ENCODE data around the gene CNST. TPM values are rescaled to one million over a fixed set of nuclear protein-coding genes. Genes with fewer than 3 reads are reported as not detected.

Gene CNST
- total and polyA plus RNA-seq, 2 of the 13 experiments (the other 11 are each of a cell fraction or from before 2014, with no cell fraction given), result 6.3 to 12.4 TPM

DNA sequence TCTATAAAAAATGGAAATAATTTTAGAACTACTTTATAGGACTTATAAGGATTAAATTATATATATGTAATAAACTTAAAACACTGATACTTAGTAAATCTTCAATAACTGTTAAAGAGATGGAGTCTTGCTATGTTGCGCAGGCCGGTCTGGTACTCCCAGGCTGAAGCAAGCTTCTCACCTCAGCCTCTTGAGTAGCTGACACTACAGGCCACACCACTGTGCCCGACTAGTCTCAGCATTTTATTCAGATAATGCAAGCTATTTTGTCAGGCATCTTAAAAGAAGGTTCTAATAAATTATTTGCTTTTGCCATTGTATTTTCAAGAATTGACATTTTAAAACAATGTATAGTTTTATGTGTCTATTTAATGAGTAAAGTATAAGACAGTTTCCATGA lies 20.8 kb downstream of the CNST start:
- intact Hi-C loops (cut with micrococcal nuclease; ENCODE audit: unreplicated experiment), result no loop called here

More for the DNA sequence above, 20.8 kb downstream of the CNST start:
- Histone ChIP-seq H4K20me1 (ENCODE audit: insufficient read depth, low read length) (no peaks in the 10 kb centered on the region), H3K79me2 (ENCODE audit: insufficient read depth, low read length) (peaks cover 35% of the 10 kb centered on the region), H3K9ac (ENCODE audit: insufficient read depth, low read depth, low read length) (no peak overlapping the region), H3K27me3 (ENCODE audit: control insufficient read depth in 1 of 2, insufficient read depth in 2 of 2, low read length in 2 of 2) (no peaks in the 10 kb centered on the region), H3K27ac (ENCODE audit: extremely low read length, insufficient read depth, low read length) (peak overlapping the region; percentile 48), H3K9me3 (ENCODE audit: low read length) (no peaks in the 10 kb centered on the region), H2AFZ (ENCODE audit: low read length) (no peak overlapping the region), H3K4me3 (replicated peaks in 1 of 3; ENCODE audit: insufficient read depth in 1 of 3, low read depth in 2 of 3, low read length in 3 of 3) (no peak overlapping the region; a peak in 1 of 6 replicates), H3K36me3 (replicated peaks in 1 of 2; ENCODE audit: control insufficient read depth in 1 of 2, insufficient read depth in 2 of 2, low read length in 2 of 2) (no peaks in the 10 kb centered on the region; a peak in 1 of 5 replicates), H3K4me1 (ENCODE audit: insufficient read depth, low read length) (peaks cover 61% of the 10 kb centered on the region), H3K4me2 (ENCODE audit: low read depth, low read length) (peak overlapping the region; percentile 51)
- ChIA-PET POLR2A (no interaction called here), CTCF (ENCODE audit: low intra/inter-chr PET ratio, low total read pairs) (no interaction called here)
- no TSS peak for BruUV-seq (replicated peaks)
- 77% methylated on average over 3 of the region's 3 CpGs for WGBS (ENCODE audit: low lambda C conversion rate)
- FAIRE-seq, result no peak
- in situ Hi-C loops (cut with HindIII; ENCODE audit: extremely low pct_ligation_motif_present, low pct_unique_long_range_greater_than_20kb), result no loop called here
- no peak for ATAC-seq
- DNase-seq (ENCODE audit: low spot score), result no peak
- no peak for TF ChIP-seq ZNF496 (CRISPR knock-in tag; IDR thresholded peaks at IDR 0.05; ENCODE audit: insufficient replicate concordance)
- TF ChIP-seq SP5 (CRISPR knock-in tag; IDR thresholded peaks at IDR 0.05; ENCODE audit: borderline replicate concordance, low read depth), result no peak
- TF ChIP-seq, protein P1, sequence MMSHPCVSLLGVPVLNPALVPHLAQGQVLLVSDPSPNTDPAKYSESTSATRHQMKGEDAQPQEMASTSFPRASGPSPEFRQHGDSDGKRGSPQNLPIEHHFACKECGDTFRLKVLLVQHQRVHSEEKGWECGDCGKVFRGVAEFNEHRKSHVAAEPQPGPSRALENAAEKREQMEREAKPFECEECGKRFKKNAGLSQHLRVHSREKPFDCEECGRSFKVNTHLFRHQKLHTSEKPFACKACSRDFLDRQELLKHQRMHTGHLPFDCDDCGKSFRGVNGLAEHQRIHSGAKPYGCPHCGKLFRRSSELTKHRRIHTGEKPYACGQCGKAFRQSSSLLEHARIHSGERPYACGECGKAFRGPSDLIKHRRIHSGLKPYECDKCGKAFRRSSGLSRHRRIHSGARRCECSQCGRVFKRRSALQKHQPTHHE (CRISPR knock-in tag; IDR thresholded peaks at IDR 0.05; ENCODE audit: borderline replicate concordance), result no peak
- TF ChIP-seq, protein P2, sequence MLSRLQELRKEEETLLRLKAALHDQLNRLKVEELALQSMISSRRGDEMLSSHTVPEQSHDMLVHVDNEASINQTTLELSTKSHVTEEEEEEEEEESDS (CRISPR knock-in tag; IDR thresholded peaks at IDR 0.05; ENCODE audit: borderline replicate concordance), result no peak
- no peak for TF ChIP-seq SMAD3 (CRISPR knock-in tag; IDR thresholded peaks at IDR 0.05)
- TF ChIP-seq ZBTB10 (CRISPR knock-in tag; IDR thresholded peaks at IDR 0.05; ENCODE audit: borderline replicate concordance), result no peak
- no peak for TF ChIP-seq ZNF460 (CRISPR knock-in tag; IDR thresholded peaks at IDR 0.05; ENCODE audit: borderline replicate concordance)
- no peak for TF ChIP-seq JUNB (CRISPR knock-in tag; IDR thresholded peaks at IDR 0.05; ENCODE audit: borderline replicate concordance)
- TF ChIP-seq ZNF703 (CRISPR knock-in tag; IDR thresholded peaks at IDR 0.05; ENCODE audit: borderline replicate concordance), result no peak
- no peak for TF ChIP-seq ZNF232 (CRISPR knock-in tag; IDR thresholded peaks at IDR 0.05; ENCODE audit: borderline replicate concordance)
- no peak for TF ChIP-seq XBP1 (CRISPR knock-in tag; IDR thresholded peaks at IDR 0.05)
- no peak for TF ChIP-seq NFKBIZ (CRISPR knock-in tag; IDR thresholded peaks at IDR 0.05)
- no peak for TF ChIP-seq PCBP1 (IDR thresholded peaks at IDR 0.05; ENCODE audit: borderline replicate concordance, low read depth, low read length)
- TF ChIP-seq GPN1 (CRISPR knock-in tag; IDR thresholded peaks at IDR 0.05; ENCODE audit: borderline replicate concordance), result no peak
- TF ChIP-seq IRX3 (CRISPR knock-in tag; IDR thresholded peaks at IDR 0.05; ENCODE audit: borderline replicate concordance, low read depth), result no peak
- no peak for TF ChIP-seq CENPT (CRISPR knock-in tag; IDR thresholded peaks at IDR 0.05; ENCODE audit: low read depth)
- no peak for TF ChIP-seq SP140L (CRISPR knock-in tag; IDR thresholded peaks at IDR 0.05; ENCODE audit: borderline replicate concordance)
- TF ChIP-seq ZMYM3 (CRISPR knock-in tag; IDR thresholded peaks at IDR 0.05), result no peak

All from HepG2 (cell line).